C4-2B (cell line): ENCODE results near the gene LLCFC1.

ENCODE experiments used
- ZFX ChIP-seq: fragments of 450-650 bp; IDR thresholded peaks from 2 replicates; pipeline ENCODE4 v1.6.1; 2017
- TF ChIP-seq, protein P1 (sequence below): fragments of 450-650 bp; conservative IDR thresholded peaks from 2 replicates; pipeline ENCODE4 v1.5.1; 2017; ENCODE audit warnings: mild to moderate bottlenecking

DNA sequence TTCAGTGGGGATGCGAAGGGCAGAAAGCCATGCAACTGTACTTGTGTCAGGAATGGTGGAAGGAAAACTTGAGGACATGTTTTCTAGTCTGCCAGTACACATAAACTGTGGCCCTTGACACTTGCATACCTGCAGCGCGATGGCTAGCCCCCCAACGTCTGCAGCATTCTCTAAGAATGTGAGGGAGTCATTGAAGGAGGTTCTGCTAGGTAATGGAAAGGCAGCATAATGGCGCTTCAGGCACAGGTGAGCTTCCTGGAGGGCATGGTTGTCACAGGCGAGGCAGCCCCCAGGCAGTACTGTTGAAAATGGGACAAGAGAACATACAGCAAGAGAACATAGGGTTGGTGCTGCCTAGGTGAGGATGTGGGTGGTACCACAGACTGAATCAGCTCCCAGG lies 3.5 kb downstream of the LLCFC1 start:
- TF ChIP-seq, protein P1, sequence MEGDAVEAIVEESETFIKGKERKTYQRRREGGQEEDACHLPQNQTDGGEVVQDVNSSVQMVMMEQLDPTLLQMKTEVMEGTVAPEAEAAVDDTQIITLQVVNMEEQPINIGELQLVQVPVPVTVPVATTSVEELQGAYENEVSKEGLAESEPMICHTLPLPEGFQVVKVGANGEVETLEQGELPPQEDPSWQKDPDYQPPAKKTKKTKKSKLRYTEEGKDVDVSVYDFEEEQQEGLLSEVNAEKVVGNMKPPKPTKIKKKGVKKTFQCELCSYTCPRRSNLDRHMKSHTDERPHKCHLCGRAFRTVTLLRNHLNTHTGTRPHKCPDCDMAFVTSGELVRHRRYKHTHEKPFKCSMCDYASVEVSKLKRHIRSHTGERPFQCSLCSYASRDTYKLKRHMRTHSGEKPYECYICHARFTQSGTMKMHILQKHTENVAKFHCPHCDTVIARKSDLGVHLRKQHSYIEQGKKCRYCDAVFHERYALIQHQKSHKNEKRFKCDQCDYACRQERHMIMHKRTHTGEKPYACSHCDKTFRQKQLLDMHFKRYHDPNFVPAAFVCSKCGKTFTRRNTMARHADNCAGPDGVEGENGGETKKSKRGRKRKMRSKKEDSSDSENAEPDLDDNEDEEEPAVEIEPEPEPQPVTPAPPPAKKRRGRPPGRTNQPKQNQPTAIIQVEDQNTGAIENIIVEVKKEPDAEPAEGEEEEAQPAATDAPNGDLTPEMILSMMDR: no peak
- TF ChIP-seq ZFX: no peak
